ENCODE results near the gene JAM3.

The JAM3 gene

DNA sequence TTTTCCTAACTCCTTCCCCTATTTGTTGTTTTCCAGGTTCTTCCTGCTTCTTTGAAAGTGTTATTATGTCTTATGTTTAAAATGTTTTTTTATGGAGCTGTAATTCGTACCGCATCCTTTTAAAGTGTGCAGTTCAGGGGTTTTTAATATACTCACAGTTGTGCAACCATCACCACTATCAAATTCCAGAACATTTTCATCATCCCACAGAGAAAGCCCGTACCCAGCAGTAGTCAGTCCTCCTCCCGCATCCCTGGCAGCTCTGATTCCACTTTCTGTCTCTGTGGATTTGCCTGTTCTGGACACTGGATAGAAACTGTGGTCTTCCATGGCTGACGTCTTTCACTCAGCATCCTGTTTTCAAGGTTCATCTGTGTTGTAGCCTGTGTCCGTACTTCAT, 73.7 kb downstream of the JAM3 start:
- Histone ChIP-seq H3K27me3 (ENCODE audit: control insufficient read depth in 1 of 2, insufficient read depth in 2 of 2, low read length in 2 of 2) (no peaks in the 10 kb centered on the region), H3K36me3 (ENCODE audit: insufficient read depth, low read length) (peaks cover 32% of the 10 kb centered on the region), H3K4me3 (ENCODE audit: low read depth in 1 of 2, low read length in 2 of 2) (no peak overlapping the region), H3K27ac (ENCODE audit: low read depth, low read length) (no peak overlapping the region), H3K9me3 (ENCODE audit: low read length) (no peaks in the 10 kb centered on the region), H3K9ac (ENCODE audit: low read length) (no peak overlapping the region), H3K4me1 (ENCODE audit: insufficient read depth, low read length) (peaks cover 9% of the 10 kb centered on the region)

- Histone ChIP-seq H3K27me3 (ENCODE audit: control insufficient read depth in 1 of 2, insufficient read depth in 2 of 2, low read length in 2 of 2) (no peaks in the 10 kb centered on the region), H3K4me1 (ENCODE audit: insufficient read depth, low read length) (peaks cover 7% of the 10 kb centered on the region), H3K27ac (ENCODE audit: low read depth, low read length) (no peak overlapping the region), H3K9me3 (ENCODE audit: low read length) (no peaks in the 10 kb centered on the region), H3K4me3 (ENCODE audit: low read depth in 1 of 2, low read length in 2 of 2) (no peak overlapping the region), H3K36me3 (ENCODE audit: insufficient read depth, low read length) (peaks cover 32% of the 10 kb centered on the region), H3K9ac (ENCODE audit: low read length) (no peak overlapping the region)
These were observed 74.9 kb downstream of the JAM3 start for GRCh38 chr11:134143801-134144200.

- Histone ChIP-seq H3K4me3 (ENCODE audit: low read depth in 1 of 2, low read length in 2 of 2) (no peak overlapping the region), H3K36me3 (ENCODE audit: insufficient read depth, low read length) (peaks cover 41% of the 10 kb centered on the region), H3K9ac (ENCODE audit: low read length) (no peak overlapping the region), H3K27ac (ENCODE audit: low read depth, low read length) (no peak overlapping the region), H3K9me3 (ENCODE audit: low read length) (no peaks in the 10 kb centered on the region), H3K27me3 (ENCODE audit: control insufficient read depth in 1 of 2, insufficient read depth in 2 of 2, low read length in 2 of 2) (no peaks in the 10 kb centered on the region), H3K4me1 (ENCODE audit: insufficient read depth, low read length) (no peaks in the 10 kb centered on the region)
These were observed 75.9 kb downstream of the JAM3 start for GRCh38 chr11:134144744-134145143.

DNA sequence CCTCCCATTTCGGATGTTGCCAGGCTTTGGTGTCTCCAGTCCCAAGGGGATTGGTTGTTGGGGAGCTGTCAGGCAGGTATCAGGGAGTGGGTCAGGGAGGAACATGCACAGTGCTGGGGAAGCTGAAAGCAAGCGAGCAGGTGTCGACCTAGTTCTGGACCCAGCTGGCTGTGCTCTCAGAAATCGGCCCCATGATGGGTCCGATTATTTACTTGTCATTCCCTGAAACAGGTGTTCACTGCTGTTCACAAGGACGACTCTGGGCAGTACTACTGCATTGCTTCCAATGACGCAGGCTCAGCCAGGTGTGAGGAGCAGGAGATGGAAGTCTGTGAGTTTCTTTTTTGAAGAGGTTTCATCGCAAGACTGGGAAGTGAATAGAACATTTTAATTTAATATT, 76.8 kb downstream of the JAM3 start:
- no peaks in the 10 kb centered on the region for H3K27me3 ChIP-seq (ENCODE audit: control insufficient read depth in 1 of 2, insufficient read depth in 2 of 2, low read length in 2 of 2)
- peaks cover 41% of the 10 kb centered on the region for H3K36me3 ChIP-seq (ENCODE audit: insufficient read depth, low read length)
- H3K4me3 ChIP-seq (ENCODE audit: low read depth in 1 of 2, low read length in 2 of 2) = no peak overlapping the region
- no peak overlapping the region for H3K27ac ChIP-seq (ENCODE audit: low read depth, low read length)
- H3K9ac ChIP-seq (ENCODE audit: low read length) = no peak overlapping the region
- no peaks in the 10 kb centered on the region for H3K9me3 ChIP-seq (ENCODE audit: low read length)
- H3K4me1 ChIP-seq (ENCODE audit: insufficient read depth, low read length) = no peaks in the 10 kb centered on the region

GRCh38 chr11:134146598-134146997, 77.7 kb downstream of the JAM3 start:
- no peaks in the 10 kb centered on the region for H3K27me3 ChIP-seq (ENCODE audit: control insufficient read depth in 1 of 2, insufficient read depth in 2 of 2, low read length in 2 of 2)
- H3K9me3 ChIP-seq (ENCODE audit: low read length) = no peaks in the 10 kb centered on the region
- no peak overlapping the region for H3K27ac ChIP-seq (ENCODE audit: low read depth, low read length)
- H3K4me3 ChIP-seq (ENCODE audit: low read depth in 1 of 2, low read length in 2 of 2) = no peak overlapping the region
- no peak overlapping the region for H3K9ac ChIP-seq (ENCODE audit: low read length)
- H3K4me1 ChIP-seq (ENCODE audit: insufficient read depth, low read length) = no peaks in the 10 kb centered on the region
- peaks cover 49% of the 10 kb centered on the region for H3K36me3 ChIP-seq (ENCODE audit: insufficient read depth, low read length)

GRCh38 chr11:134149371-134149770, 80.5 kb downstream of the JAM3 start:
- H3K27me3 ChIP-seq (ENCODE audit: control insufficient read depth in 1 of 2, insufficient read depth in 2 of 2, low read length in 2 of 2) = no peaks in the 10 kb centered on the region
- no peaks in the 10 kb centered on the region for H3K9me3 ChIP-seq (ENCODE audit: low read length)
- no peak overlapping the region for H3K4me3 ChIP-seq (ENCODE audit: low read depth in 1 of 2, low read length in 2 of 2)
- H3K36me3 ChIP-seq (ENCODE audit: insufficient read depth, low read length) = peaks cover 48% of the 10 kb centered on the region
- H3K27ac ChIP-seq (ENCODE audit: low read depth, low read length) = no peak overlapping the region
- H3K4me1 ChIP-seq (ENCODE audit: insufficient read depth, low read length) = no peaks in the 10 kb centered on the region
- no peak overlapping the region for H3K9ac ChIP-seq (ENCODE audit: low read length)

DNA sequence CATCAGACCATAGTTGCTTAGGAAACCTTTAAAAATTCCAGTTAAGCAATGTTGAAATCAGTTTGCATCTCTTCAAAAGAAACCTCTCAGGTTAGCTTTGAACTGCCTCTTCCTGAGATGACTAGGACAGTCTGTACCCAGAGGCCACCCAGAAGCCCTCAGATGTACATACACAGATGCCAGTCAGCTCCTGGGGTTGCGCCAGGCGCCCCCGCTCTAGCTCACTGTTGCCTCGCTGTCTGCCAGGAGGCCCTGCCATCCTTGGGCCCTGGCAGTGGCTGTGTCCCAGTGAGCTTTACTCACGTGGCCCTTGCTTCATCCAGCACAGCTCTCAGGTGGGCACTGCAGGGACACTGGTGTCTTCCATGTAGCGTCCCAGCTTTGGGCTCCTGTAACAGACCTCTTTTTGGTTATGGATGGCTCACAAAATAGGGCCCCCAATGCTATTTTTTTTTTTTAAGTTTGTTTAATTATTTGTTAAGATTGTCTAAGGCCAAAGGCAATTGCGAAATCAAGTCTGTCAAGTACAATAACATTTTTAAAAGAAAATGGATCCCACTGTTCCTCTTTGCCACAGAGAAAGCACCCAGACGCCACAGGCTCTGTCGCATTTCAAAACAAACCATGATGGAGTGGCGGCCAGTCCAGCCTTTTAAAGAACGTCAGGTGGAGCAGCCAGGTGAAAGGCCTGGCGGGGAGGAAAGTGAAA, 81.5 kb downstream of the JAM3 start:
- peaks cover 40% of the 10 kb centered on the region for H3K36me3 ChIP-seq (ENCODE audit: insufficient read depth, low read length)
- no peak overlapping the region for H3K9ac ChIP-seq (ENCODE audit: low read length)
- no peaks in the 10 kb centered on the region for H3K27me3 ChIP-seq (ENCODE audit: control insufficient read depth in 1 of 2, insufficient read depth in 2 of 2, low read length in 2 of 2)
- H3K4me1 ChIP-seq (ENCODE audit: insufficient read depth, low read length) = no peaks in the 10 kb centered on the region
- no peaks in the 10 kb centered on the region for H3K9me3 ChIP-seq (ENCODE audit: low read length)
- H3K4me3 ChIP-seq (ENCODE audit: low read depth in 1 of 2, low read length in 2 of 2) = no peak overlapping the region
- no peak overlapping the region for H3K27ac ChIP-seq (ENCODE audit: low read depth, low read length)

DNA sequence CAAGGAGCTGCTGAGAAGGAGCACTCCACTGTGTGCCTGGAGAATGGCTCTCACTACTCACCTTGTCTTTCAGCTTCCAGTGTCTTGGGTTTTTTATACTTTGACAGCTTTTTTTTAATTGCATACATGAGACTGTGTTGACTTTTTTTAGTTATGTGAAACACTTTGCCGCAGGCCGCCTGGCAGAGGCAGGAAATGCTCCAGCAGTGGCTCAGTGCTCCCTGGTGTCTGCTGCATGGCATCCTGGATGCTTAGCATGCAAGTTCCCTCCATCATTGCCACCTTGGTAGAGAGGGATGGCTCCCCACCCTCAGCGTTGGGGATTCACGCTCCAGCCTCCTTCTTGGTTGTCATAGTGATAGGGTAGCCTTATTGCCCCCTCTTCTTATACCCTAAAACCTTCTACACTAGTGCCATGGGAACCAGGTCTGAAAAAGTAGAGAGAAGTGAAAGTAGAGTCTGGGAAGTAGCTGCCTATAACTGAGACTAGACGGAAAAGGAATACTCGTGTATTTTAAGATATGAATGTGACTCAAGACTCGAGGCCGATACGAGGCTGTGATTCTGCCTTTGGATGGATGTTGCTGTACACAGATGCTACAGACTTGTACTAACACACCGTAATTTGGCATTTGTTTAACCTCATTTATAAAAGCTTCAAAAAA, 82.3 kb downstream of the JAM3 start:
- H3K4me1 ChIP-seq (ENCODE audit: insufficient read depth, low read length) = no peaks in the 10 kb centered on the region
- peaks cover 34% of the 10 kb centered on the region for H3K36me3 ChIP-seq (ENCODE audit: insufficient read depth, low read length)
- H3K27me3 ChIP-seq (ENCODE audit: control insufficient read depth in 1 of 2, insufficient read depth in 2 of 2, low read length in 2 of 2) = no peaks in the 10 kb centered on the region
- H3K9me3 ChIP-seq (ENCODE audit: low read length) = no peaks in the 10 kb centered on the region
- H3K9ac ChIP-seq (ENCODE audit: low read length) = no peak overlapping the region
- H3K27ac ChIP-seq (ENCODE audit: low read depth, low read length) = no peak overlapping the region
- no peak overlapping the region for H3K4me3 ChIP-seq (ENCODE audit: low read depth in 1 of 2, low read length in 2 of 2)

- Histone ChIP-seq H3K36me3 (ENCODE audit: insufficient read depth, low read length) (peaks cover 39% of the 10 kb centered on the region), H3K27me3 (ENCODE audit: control insufficient read depth in 1 of 2, insufficient read depth in 2 of 2, low read length in 2 of 2) (no peaks in the 10 kb centered on the region), H3K4me1 (ENCODE audit: insufficient read depth, low read length) (no peaks in the 10 kb centered on the region), H3K27ac (ENCODE audit: low read depth, low read length) (no peak overlapping the region), H3K9ac (ENCODE audit: low read length) (no peak overlapping the region), H3K9me3 (ENCODE audit: low read length) (no peaks in the 10 kb centered on the region), H3K4me3 (ENCODE audit: low read depth in 1 of 2, low read length in 2 of 2) (no peak overlapping the region)
These were observed 83.8 kb downstream of the JAM3 start for GRCh38 chr11:134152696-134153095.

GRCh38 chr11:134153147-134153905, 84.5 kb downstream of the JAM3 start:
- no peaks in the 10 kb centered on the region for H3K4me1 ChIP-seq (ENCODE audit: insufficient read depth, low read length)
- no peaks in the 10 kb centered on the region for H3K27me3 ChIP-seq (ENCODE audit: control insufficient read depth in 1 of 2, insufficient read depth in 2 of 2, low read length in 2 of 2)
- H3K4me3 ChIP-seq (ENCODE audit: low read depth in 1 of 2, low read length in 2 of 2) = no peak overlapping the region
- no peaks in the 10 kb centered on the region for H3K9me3 ChIP-seq (ENCODE audit: low read length)
- no peak overlapping the region for H3K9ac ChIP-seq (ENCODE audit: low read length)
- peaks cover 43% of the 10 kb centered on the region for H3K36me3 ChIP-seq (ENCODE audit: insufficient read depth, low read length)
- no peak overlapping the region for H3K27ac ChIP-seq (ENCODE audit: low read depth, low read length)

- H3K9ac ChIP-seq (ENCODE audit: low read length) = no peak overlapping the region
- H3K9me3 ChIP-seq (ENCODE audit: low read length) = no peaks in the 10 kb centered on the region
- peaks cover 37% of the 10 kb centered on the region for H3K36me3 ChIP-seq (ENCODE audit: insufficient read depth, low read length)
- no peaks in the 10 kb centered on the region for H3K4me1 ChIP-seq (ENCODE audit: insufficient read depth, low read length)
- no peak overlapping the region for H3K27ac ChIP-seq (ENCODE audit: low read depth, low read length)
- no peaks in the 10 kb centered on the region for H3K27me3 ChIP-seq (ENCODE audit: control insufficient read depth in 1 of 2, insufficient read depth in 2 of 2, low read length in 2 of 2)
- no peak overlapping the region for H3K4me3 ChIP-seq (ENCODE audit: low read depth in 1 of 2, low read length in 2 of 2)
These were observed 85.6 kb downstream of the JAM3 start for GRCh38 chr11:134154441-134154840.

Data from muscle layer of colon (tissue), 2 donors.